ENCODE data around the gene FGFRL1. TPM values are rescaled to one million over a fixed set of nuclear protein-coding genes. Genes with fewer than 3 reads are reported as not detected.

FGFRL1 gene
- total RNA-seq, 1 experiment from 2014 or later, result 30.4 TPM

DNA sequence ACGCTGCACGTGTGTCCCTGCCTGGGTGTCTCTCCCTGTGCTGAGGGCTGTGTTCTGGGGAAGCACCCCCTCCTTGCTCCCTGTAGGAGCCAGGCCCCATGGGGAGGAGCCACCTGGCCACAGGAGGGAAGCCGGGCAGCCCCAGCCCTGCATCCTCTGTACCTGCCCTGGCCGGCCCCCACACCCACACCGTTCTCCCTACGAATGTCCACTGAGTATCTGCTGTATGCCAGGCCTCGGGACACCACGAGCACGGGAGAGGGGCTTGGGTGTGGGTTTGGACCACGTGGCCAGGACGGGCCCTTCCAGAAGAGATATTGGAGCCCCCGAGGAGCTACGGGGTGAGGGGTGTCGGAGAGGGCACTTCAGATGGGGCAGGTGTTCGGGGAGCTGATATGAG, 6.3 kb downstream of the FGFRL1 start:
- no peak overlapping the region for H3K4me3 ChIP-seq (ENCODE audit: low read depth, low read length, poor library complexity, severe bottlenecking)
- H3K27me3 ChIP-seq (replicated peaks; ENCODE audit: insufficient read depth, low read depth, low read length, poor library complexity), result no peaks in the 10 kb centered on the region
- BruUV-seq (replicated peaks), result no TSS peak
- no peaks in the 10 kb centered on the region for H3K36me3 ChIP-seq (ENCODE audit: insufficient read depth, low read length, poor library complexity, severe bottlenecking)
- TF ChIP-seq, protein P1, sequence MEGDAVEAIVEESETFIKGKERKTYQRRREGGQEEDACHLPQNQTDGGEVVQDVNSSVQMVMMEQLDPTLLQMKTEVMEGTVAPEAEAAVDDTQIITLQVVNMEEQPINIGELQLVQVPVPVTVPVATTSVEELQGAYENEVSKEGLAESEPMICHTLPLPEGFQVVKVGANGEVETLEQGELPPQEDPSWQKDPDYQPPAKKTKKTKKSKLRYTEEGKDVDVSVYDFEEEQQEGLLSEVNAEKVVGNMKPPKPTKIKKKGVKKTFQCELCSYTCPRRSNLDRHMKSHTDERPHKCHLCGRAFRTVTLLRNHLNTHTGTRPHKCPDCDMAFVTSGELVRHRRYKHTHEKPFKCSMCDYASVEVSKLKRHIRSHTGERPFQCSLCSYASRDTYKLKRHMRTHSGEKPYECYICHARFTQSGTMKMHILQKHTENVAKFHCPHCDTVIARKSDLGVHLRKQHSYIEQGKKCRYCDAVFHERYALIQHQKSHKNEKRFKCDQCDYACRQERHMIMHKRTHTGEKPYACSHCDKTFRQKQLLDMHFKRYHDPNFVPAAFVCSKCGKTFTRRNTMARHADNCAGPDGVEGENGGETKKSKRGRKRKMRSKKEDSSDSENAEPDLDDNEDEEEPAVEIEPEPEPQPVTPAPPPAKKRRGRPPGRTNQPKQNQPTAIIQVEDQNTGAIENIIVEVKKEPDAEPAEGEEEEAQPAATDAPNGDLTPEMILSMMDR (conservative IDR thresholded peaks at IDR 0.05; ENCODE audit: low read depth, low read length), result no peak
- TF ChIP-seq EZH2 (IDR thresholded peaks at IDR 0.05; ENCODE audit: borderline replicate concordance, low read depth, low read length, poor library complexity, severe bottlenecking), result no peak
- ChIA-PET POLR2A (ENCODE audit: low non-redundant PET) (no interaction called here), CTCF (no interaction called here)
- H3K27ac ChIP-seq (ENCODE audit: low read depth, low read length, poor library complexity, severe bottlenecking), result no peak overlapping the region
- intact Hi-C loops (cut with micrococcal nuclease; ENCODE audit: unreplicated experiment), result no loop called here
- peaks cover 7% of the 10 kb centered on the region for H3K4me1 ChIP-seq (ENCODE audit: insufficient read depth, low read length, poor library complexity, severe bottlenecking)
- no peak for DNase-seq (ENCODE audit: low spot score)
- H3K9me3 ChIP-seq (ENCODE audit: low read depth, low read length, poor library complexity, severe bottlenecking), result no peaks in the 10 kb centered on the region

DNA sequence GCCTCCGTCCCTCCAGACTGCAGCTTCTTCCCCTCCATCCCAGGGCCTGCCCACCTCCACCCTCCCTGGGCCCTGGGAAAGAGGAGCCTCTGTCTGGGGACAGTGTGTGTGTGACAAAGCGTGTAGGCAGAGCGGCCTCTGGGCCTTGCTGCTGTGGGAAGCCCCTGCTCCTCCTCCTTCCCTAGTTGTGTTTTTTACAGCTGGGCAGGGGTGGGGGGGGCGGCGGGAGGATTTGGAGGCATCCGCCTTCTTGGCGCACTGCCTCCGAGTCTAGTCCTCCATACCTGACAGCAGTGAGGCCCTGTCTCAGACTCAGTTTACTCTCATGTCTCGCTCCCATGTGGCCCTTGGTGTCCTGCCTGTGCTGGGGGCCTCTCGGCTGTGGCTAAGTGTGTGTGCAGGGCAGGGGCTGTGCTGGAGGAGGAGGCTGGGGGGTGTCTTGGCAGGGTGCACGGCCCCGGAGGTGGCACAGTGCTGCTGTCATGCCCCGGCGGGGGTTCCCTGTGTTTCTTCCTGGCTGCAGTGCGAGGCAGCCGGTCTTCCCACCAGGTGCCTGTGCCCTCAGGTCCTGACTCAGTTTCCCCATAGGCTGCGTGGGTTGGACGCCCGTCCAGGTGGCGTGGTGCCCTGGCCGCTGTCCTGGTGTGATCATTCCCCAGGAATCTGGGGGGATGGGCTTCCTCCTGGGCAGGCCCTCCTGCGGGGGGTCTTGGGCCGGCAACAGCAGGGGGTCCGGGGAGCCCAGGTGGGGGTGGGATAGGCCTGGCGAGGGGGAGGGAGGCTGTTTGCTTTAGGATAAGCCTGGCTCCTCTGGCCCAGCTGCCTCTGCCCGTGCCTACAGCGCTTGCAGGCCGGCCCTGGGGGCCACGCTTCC, 7.0 kb downstream of the FGFRL1 start:
- Histone ChIP-seq H3K4me3 (ENCODE audit: low read depth, low read length, poor library complexity, severe bottlenecking) (no peak overlapping the region), H3K36me3 (ENCODE audit: insufficient read depth, low read length, poor library complexity, severe bottlenecking) (no peaks in the 10 kb centered on the region), H3K9me3 (ENCODE audit: low read depth, low read length, poor library complexity, severe bottlenecking) (no peaks in the 10 kb centered on the region), H3K27ac (ENCODE audit: low read depth, low read length, poor library complexity, severe bottlenecking) (no peak overlapping the region), H3K27me3 (replicated peaks; ENCODE audit: insufficient read depth, low read depth, low read length, poor library complexity) (no peaks in the 10 kb centered on the region), H3K4me1 (ENCODE audit: insufficient read depth, low read length, poor library complexity, severe bottlenecking) (peaks cover 7% of the 10 kb centered on the region)
- ChIA-PET POLR2A (ENCODE audit: low non-redundant PET) (no interaction called here), CTCF (no interaction called here)
- peak; percentile 55 for DNase-seq (ENCODE audit: low spot score)
- intact Hi-C loops (cut with micrococcal nuclease; ENCODE audit: unreplicated experiment), result no loop called here
- BruUV-seq (replicated peaks), result no TSS peak
- TF ChIP-seq, protein P1 (conservative IDR thresholded peaks at IDR 0.05; ENCODE audit: low read depth, low read length), result no peak
- no peak for TF ChIP-seq EZH2 (IDR thresholded peaks at IDR 0.05; ENCODE audit: borderline replicate concordance, low read depth, low read length, poor library complexity, severe bottlenecking)

DNA sequence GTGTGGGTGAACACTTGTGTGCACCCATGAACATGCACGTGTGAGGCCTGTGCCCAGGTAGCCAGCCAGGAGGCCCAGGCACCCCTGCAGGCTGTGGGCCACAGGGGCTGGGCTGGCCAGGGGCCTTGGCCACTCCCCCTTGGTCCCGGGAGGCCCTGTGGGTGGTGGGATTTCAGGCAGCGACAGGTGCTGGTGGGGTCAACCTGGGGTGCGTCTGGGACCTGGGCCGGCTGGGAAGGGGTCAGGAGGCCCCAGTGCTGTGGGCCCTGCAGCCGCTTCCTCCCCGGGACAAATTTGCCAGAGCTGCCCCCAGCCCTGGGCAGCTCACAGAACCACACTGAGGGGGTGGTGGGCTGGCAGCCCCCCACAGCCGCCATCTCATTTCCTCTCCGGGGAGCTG, 7.9 kb downstream of the FGFRL1 start:
- Histone ChIP-seq H3K36me3 (ENCODE audit: insufficient read depth, low read length, poor library complexity, severe bottlenecking) (no peaks in the 10 kb centered on the region), H3K4me1 (ENCODE audit: insufficient read depth, low read length, poor library complexity, severe bottlenecking) (peaks cover 7% of the 10 kb centered on the region), H3K9me3 (ENCODE audit: low read depth, low read length, poor library complexity, severe bottlenecking) (no peaks in the 10 kb centered on the region), H3K4me3 (ENCODE audit: low read depth, low read length, poor library complexity, severe bottlenecking) (no peak overlapping the region), H3K27ac (ENCODE audit: low read depth, low read length, poor library complexity, severe bottlenecking) (no peak overlapping the region), H3K27me3 (replicated peaks; ENCODE audit: insufficient read depth, low read depth, low read length, poor library complexity) (no peaks in the 10 kb centered on the region)
- intact Hi-C loops (cut with micrococcal nuclease; ENCODE audit: unreplicated experiment), result no loop called here
- no peak for DNase-seq (ENCODE audit: low spot score)
- ChIA-PET POLR2A (ENCODE audit: low non-redundant PET) (no interaction called here), CTCF (no interaction called here)
- BruUV-seq (replicated peaks), result no TSS peak
- TF ChIP-seq, protein P1 (conservative IDR thresholded peaks at IDR 0.05; ENCODE audit: low read depth, low read length), result no peak
- no peak for TF ChIP-seq EZH2 (IDR thresholded peaks at IDR 0.05; ENCODE audit: borderline replicate concordance, low read depth, low read length, poor library complexity, severe bottlenecking)
